Measurements from ENCODE around the gene EXTL2. TPM values are rescaled to one million over a fixed set of nuclear protein-coding genes. Genes with fewer than 3 reads are reported as not detected.

The EXTL2 gene
- total RNA-seq, 1 experiment from 2014 or later: 13.8 TPM

GRCh38 chr1:100903777-100904176, 9.1 kb upstream of the EXTL2 start:
- Mint-ChIP-seq H3K4me3 (ENCODE audit: low read depth, unreplicated experiment) (no peak overlapping the region), H3K36me3 (ENCODE audit: insufficient read depth, unreplicated experiment) (peaks cover 5% of the 10 kb centered on the region), H3K9me3 (ENCODE audit: low read depth, unreplicated experiment) (peaks cover 5% of the 10 kb centered on the region), H3K27ac (ENCODE audit: unreplicated experiment) (no peak overlapping the region), H3K4me1 (ENCODE audit: low read depth, unreplicated experiment) (no peaks in the 10 kb centered on the region), H3K27me3 (ENCODE audit: unreplicated experiment) (no peaks in the 10 kb centered on the region)
- no TSS peak for BruUV-seq (replicated peaks)
- CTCF ChIA-PET: no interaction called here
- intact Hi-C loops (cut with micrococcal nuclease; ENCODE audit: unreplicated experiment): no loop called here
- no peak for TF ChIP-seq CTCF (IDR thresholded peaks at IDR 0.05; ENCODE audit: unreplicated experiment)
- no peak for DNase-seq

GRCh38 chr1:100902365-100902764, 7.7 kb upstream of the EXTL2 start:
- no peak for DNase-seq
- H3K27ac Mint-ChIP-seq (ENCODE audit: unreplicated experiment): no peak overlapping the region
- H3K4me1 Mint-ChIP-seq (ENCODE audit: low read depth, unreplicated experiment): no peaks in the 10 kb centered on the region
- H3K27me3 Mint-ChIP-seq (ENCODE audit: unreplicated experiment): no peaks in the 10 kb centered on the region
- no peak for TF ChIP-seq CTCF (IDR thresholded peaks at IDR 0.05; ENCODE audit: unreplicated experiment)
- peaks cover 5% of the 10 kb centered on the region for H3K9me3 Mint-ChIP-seq (ENCODE audit: low read depth, unreplicated experiment)
- CTCF ChIA-PET: no interaction called here
- peaks cover 6% of the 10 kb centered on the region for H3K36me3 Mint-ChIP-seq (ENCODE audit: insufficient read depth, unreplicated experiment)
- BruUV-seq (replicated peaks): no TSS peak
- intact Hi-C loops (cut with micrococcal nuclease; ENCODE audit: unreplicated experiment): no loop called here
- H3K4me3 Mint-ChIP-seq (ENCODE audit: low read depth, unreplicated experiment): no peak overlapping the region

- no TSS peak for BruUV-seq (replicated peaks)
- no peaks in the 10 kb centered on the region for H3K9me3 Mint-ChIP-seq (ENCODE audit: low read depth, unreplicated experiment)
- H3K27ac Mint-ChIP-seq (ENCODE audit: unreplicated experiment): peak overlapping the region; percentile 97
- peak; percentile 28 for DNase-seq
- TF ChIP-seq CTCF (IDR thresholded peaks at IDR 0.05; ENCODE audit: unreplicated experiment): no peak
- H3K4me3 Mint-ChIP-seq (ENCODE audit: low read depth, unreplicated experiment): peak overlapping the region; percentile 91
- H3K36me3 Mint-ChIP-seq (ENCODE audit: insufficient read depth, unreplicated experiment): peaks cover 38% of the 10 kb centered on the region
- CTCF ChIA-PET: no interaction called here
- intact Hi-C loops (cut with micrococcal nuclease; ENCODE audit: unreplicated experiment): no loop called here
- H3K27me3 Mint-ChIP-seq (ENCODE audit: unreplicated experiment): no peaks in the 10 kb centered on the region
- H3K4me1 Mint-ChIP-seq (ENCODE audit: low read depth, unreplicated experiment): no peaks in the 10 kb centered on the region
These were observed 1.9 kb upstream of the EXTL2 start for GRCh38 chr1:100896481-100896982.

GRCh38 chr1:100895540-100896480, 1.2 kb upstream of the EXTL2 start, which contains the start of gene SLC30A7:
TSS of gene SLC30A7 (plus strand) at chr1:100896090. CDS start at chr1:100896263, 173 bp downstream.
- Mint-ChIP-seq H3K36me3 (ENCODE audit: insufficient read depth, unreplicated experiment) (peaks cover 42% of the 10 kb centered on the region), H3K27me3 (ENCODE audit: unreplicated experiment) (no peaks in the 10 kb centered on the region), H3K9me3 (ENCODE audit: low read depth, unreplicated experiment) (peaks cover under 1% of the 10 kb centered on the region), H3K27ac (ENCODE audit: unreplicated experiment) (peak within 1 kb of the TSS; percentile 97), H3K4me1 (ENCODE audit: low read depth, unreplicated experiment) (no peaks in the 10 kb centered on the region), H3K4me3 (ENCODE audit: low read depth, unreplicated experiment) (peak within 1 kb of the TSS; percentile 91)
- CTCF ChIA-PET: interaction anchor here (0.6 to 1.6 kb wide), 2 partner anchors 12 to 519 kb away, joined by 4 to 5 read pairs; no protein-coding TSS in a partner anchor
- peak; percentile 96 for DNase-seq
- intact Hi-C loops (cut with micrococcal nuclease; ENCODE audit: unreplicated experiment): no loop called here
- TF ChIP-seq CTCF (IDR thresholded peaks at IDR 0.05; ENCODE audit: unreplicated experiment): no peak
- BruUV-seq (replicated peaks): TSS peak; percentile 33

All from Calu3 (cell line).